ENCODE data around the gene LDLRAD4.

The LDLRAD4 gene

GRCh38 chr18:13621446-13621849 lies 402.9 kb downstream of the LDLRAD4 start:
- no peak for DNase-seq
- Histone ChIP-seq H3K9me3 (no peaks in the 10 kb centered on the region), H3K4me1 (peaks cover 0 to 3% (median 0%) of the 10 kb centered on the region in 4 donors), H3K36me3 (peaks cover 0 to 43% (median 7%) of the 10 kb centered on the region in 3 donors), H3K4me3 (no peak overlapping the region), H3K27me3 (no peaks in the 10 kb centered on the region), H3K27ac (no peak overlapping the region)
- TF ChIP-seq CTCF (IDR thresholded peaks at IDR 0.05), result no peak
- intact Hi-C loops (cut with DNase I; ENCODE audit: low total_unique reads), result loop anchor here (10.0 kb wide), 1 partner anchor 47 kb away; no protein-coding TSS in a partner anchor

- no peak for DNase-seq
- Histone ChIP-seq H3K36me3 (peaks cover 0 to 43% (median 7%) of the 10 kb centered on the region in 3 donors), H3K27ac (no peak overlapping the region), H3K4me1 (peaks cover 0 to 3% (median 0%) of the 10 kb centered on the region in 4 donors), H3K9me3 (no peaks in the 10 kb centered on the region), H3K4me3 (no peak overlapping the region), H3K27me3 (no peaks in the 10 kb centered on the region)
- intact Hi-C loops (cut with DNase I; ENCODE audit: low total_unique reads), result loop anchor here (10.0 kb wide), 1 partner anchor 47 kb away; no protein-coding TSS in a partner anchor
- no peak for TF ChIP-seq CTCF (IDR thresholded peaks at IDR 0.05)
These were observed 403.5 kb downstream of the LDLRAD4 start for GRCh38 chr18:13621886-13622619.

- no peak for DNase-seq
- intact Hi-C loops (cut with DNase I; ENCODE audit: low total_unique reads), result loop anchor here (10.0 kb wide), 1 partner anchor 48 kb away; no protein-coding TSS in a partner anchor
- Histone ChIP-seq H3K4me3 (no peak overlapping the region), H3K36me3 (peaks cover 0 to 43% (median 7%) of the 10 kb centered on the region in 3 donors), H3K4me1 (peaks cover 0 to 3% (median 0%) of the 10 kb centered on the region in 4 donors), H3K9me3 (no peaks in the 10 kb centered on the region), H3K27ac (no peak overlapping the region), H3K27me3 (no peaks in the 10 kb centered on the region)
- no peak for TF ChIP-seq CTCF (IDR thresholded peaks at IDR 0.05)
These were observed 404.2 kb downstream of the LDLRAD4 start for GRCh38 chr18:13622751-13623150.

- TF ChIP-seq CTCF (IDR thresholded peaks at IDR 0.05), result no peak
- Histone ChIP-seq H3K4me3 (no peak overlapping the region), H3K27ac (no peak overlapping the region), H3K27me3 (no peaks in the 10 kb centered on the region), H3K9me3 (no peaks in the 10 kb centered on the region), H3K36me3 (peaks cover 0 to 43% (median 7%) of the 10 kb centered on the region in 3 donors), H3K4me1 (peaks cover 0 to 3% (median 0%) of the 10 kb centered on the region in 4 donors)
- DNase-seq, result no peak
- intact Hi-C loops (cut with DNase I; ENCODE audit: low total_unique reads), result loop anchor here (10.0 kb wide), 1 partner anchor 49 kb away; no protein-coding TSS in a partner anchor
These were observed 404.8 kb downstream of the LDLRAD4 start for GRCh38 chr18:13623348-13623747.

- intact Hi-C loops (cut with DNase I; ENCODE audit: low total_unique reads), result loop anchor here (10.0 kb wide), 1 partner anchor 49 kb away; no protein-coding TSS in a partner anchor
- Histone ChIP-seq H3K9me3 (no peaks in the 10 kb centered on the region), H3K4me1 (peaks cover 0 to under 1% (median 0%) of the 10 kb centered on the region in 4 donors), H3K27me3 (no peaks in the 10 kb centered on the region), H3K4me3 (no peak overlapping the region), H3K36me3 (peaks cover 0 to 43% (median 7%) of the 10 kb centered on the region in 3 donors), H3K27ac (no peak overlapping the region)
- TF ChIP-seq CTCF (IDR thresholded peaks at IDR 0.05), result no peak
- DNase-seq, result no peak
These were observed 405.3 kb downstream of the LDLRAD4 start for GRCh38 chr18:13623871-13624270.

Measured in tibial artery (tissue), 4 donors.